ENCODE results near the gene TLE3. TPM values are rescaled to one million over a fixed set of nuclear protein-coding genes. Genes with fewer than 3 reads are reported as not detected.
A peak's percentile ranks its signal among the peaks of the same experiment; 100 is the strongest.

The TLE3 gene
- total RNA-seq, 1 donor from 2014 or later: 109 TPM

- peaks cover 12% of the 10 kb centered on the region for H3K4me1 Mint-ChIP-seq (ENCODE audit: unreplicated experiment)
- TF ChIP-seq CTCF (conservative IDR thresholded peaks at IDR 0.05): no peak
- no peak overlapping the region for H3K27ac Mint-ChIP-seq
- peaks cover 51% of the 10 kb centered on the region for H3K27me3 Mint-ChIP-seq
- no peaks in the 10 kb centered on the region for H3K36me3 Mint-ChIP-seq
- no peak for DNase-seq (ENCODE audit: extremely low spot score, unreplicated experiment)
- no peak overlapping the region for H3K4me3 Mint-ChIP-seq
- no peaks in the 10 kb centered on the region for H3K9me3 Mint-ChIP-seq
Measured at GRCh38 chr15:70032509-70032908, 65.2 kb downstream of the TLE3 start.

GRCh38 chr15:70031713-70032112 lies 66.0 kb downstream of the TLE3 start:
- H3K27me3 Mint-ChIP-seq: peaks cover 52% of the 10 kb centered on the region
- DNase-seq (ENCODE audit: extremely low spot score, unreplicated experiment): no peak
- peaks cover 8% of the 10 kb centered on the region for H3K4me1 Mint-ChIP-seq (ENCODE audit: unreplicated experiment)
- no peaks in the 10 kb centered on the region for H3K36me3 Mint-ChIP-seq
- H3K9me3 Mint-ChIP-seq: no peaks in the 10 kb centered on the region
- no peak overlapping the region for H3K27ac Mint-ChIP-seq
- no peak for TF ChIP-seq CTCF (conservative IDR thresholded peaks at IDR 0.05)
- no peak overlapping the region for H3K4me3 Mint-ChIP-seq

DNA sequence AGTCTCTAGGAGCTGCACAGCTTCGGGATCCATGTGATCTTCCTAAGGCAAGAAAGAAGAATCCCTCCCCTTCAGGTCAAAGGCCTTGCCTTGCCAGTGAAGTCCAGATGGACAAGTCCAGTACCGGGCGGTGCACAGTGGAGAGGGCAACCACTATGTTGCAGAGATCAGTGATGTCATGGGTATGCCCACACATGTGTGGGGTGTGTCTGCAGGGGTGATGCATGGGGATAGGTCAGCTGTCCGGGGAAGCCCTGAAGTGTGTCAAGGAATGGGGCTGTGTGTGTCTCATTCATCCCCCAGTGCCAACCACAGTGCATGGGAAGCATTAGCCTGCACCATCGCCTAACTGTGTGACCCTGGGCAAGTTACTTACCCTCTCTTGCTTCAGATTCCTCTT lies 66.5 kb downstream of the TLE3 start:
- H3K9me3 Mint-ChIP-seq: no peaks in the 10 kb centered on the region
- H3K27ac Mint-ChIP-seq: no peak overlapping the region
- H3K27me3 Mint-ChIP-seq: peaks cover 50% of the 10 kb centered on the region

GRCh38 chr15:70030851-70031250 lies 66.9 kb downstream of the TLE3 start:
- H3K27me3 Mint-ChIP-seq: peaks cover 47% of the 10 kb centered on the region
- H3K36me3 Mint-ChIP-seq: no peaks in the 10 kb centered on the region
- no peak for DNase-seq (ENCODE audit: extremely low spot score, unreplicated experiment)
- no peak overlapping the region for H3K4me3 Mint-ChIP-seq
- no peak for TF ChIP-seq CTCF (conservative IDR thresholded peaks at IDR 0.05)
- H3K27ac Mint-ChIP-seq: no peak overlapping the region
- peaks cover 7% of the 10 kb centered on the region for H3K4me1 Mint-ChIP-seq (ENCODE audit: unreplicated experiment)
- H3K9me3 Mint-ChIP-seq: no peaks in the 10 kb centered on the region

More for the DNA sequence above, 66.5 kb downstream of the TLE3 start:
- Mint-ChIP-seq H3K36me3 (no peaks in the 10 kb centered on the region), H3K4me1 (ENCODE audit: unreplicated experiment) (peaks cover 7% of the 10 kb centered on the region), H3K4me3 (peak overlapping the region; percentile 52)
- DNase-seq (ENCODE audit: extremely low spot score, unreplicated experiment): no peak
- TF ChIP-seq CTCF (conservative IDR thresholded peaks at IDR 0.05): no peak

DNA sequence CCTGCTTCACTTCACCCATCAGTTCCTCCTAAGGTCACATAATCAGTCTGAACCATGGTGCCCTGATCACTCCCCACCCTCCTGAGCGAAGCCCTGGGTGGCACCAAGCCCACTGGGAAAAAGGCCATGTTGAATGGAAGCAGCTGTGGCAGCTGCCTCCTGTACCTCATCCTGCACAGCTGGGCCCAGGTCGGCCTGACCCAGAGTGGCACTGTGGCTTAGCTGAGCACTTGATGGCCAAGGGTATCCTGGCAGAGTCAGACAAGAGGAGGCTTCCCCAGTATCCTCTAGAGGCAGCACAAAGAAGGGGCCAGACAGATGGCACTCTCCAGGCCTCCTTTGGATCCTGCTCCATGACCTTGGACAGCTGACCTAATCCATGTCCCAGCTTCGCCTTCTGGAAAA lies 68.4 kb downstream of the TLE3 start:
- H3K4me3 Mint-ChIP-seq: no peak overlapping the region
- H3K36me3 Mint-ChIP-seq: no peaks in the 10 kb centered on the region
- no peak for TF ChIP-seq CTCF (conservative IDR thresholded peaks at IDR 0.05)
- no peak overlapping the region for H3K27ac Mint-ChIP-seq
- DNase-seq (ENCODE audit: extremely low spot score, unreplicated experiment): no peak
- no peaks in the 10 kb centered on the region for H3K9me3 Mint-ChIP-seq
- peaks cover 51% of the 10 kb centered on the region for H3K27me3 Mint-ChIP-seq
- peaks cover 7% of the 10 kb centered on the region for H3K4me1 Mint-ChIP-seq (ENCODE audit: unreplicated experiment)

DNA sequence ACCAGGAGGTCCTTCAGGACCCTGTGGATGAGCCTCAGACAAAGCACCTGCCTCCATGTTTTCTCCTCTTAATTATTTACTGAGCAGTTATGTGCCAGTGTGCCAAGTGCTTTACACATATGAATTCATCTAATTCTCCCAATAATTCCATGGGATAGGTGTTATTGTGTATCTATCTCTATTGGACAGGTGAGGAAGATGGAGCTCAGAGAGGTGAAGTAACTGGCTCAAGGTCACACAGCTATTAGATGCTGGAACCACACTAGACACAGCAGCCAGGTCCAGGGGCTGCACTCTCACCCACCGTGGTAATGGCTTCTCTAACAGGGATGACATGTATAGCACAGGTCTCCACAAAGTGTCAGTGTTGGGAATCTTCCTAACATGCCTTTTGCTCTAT lies 70.2 kb downstream of the TLE3 start:
- no peak for DNase-seq (ENCODE audit: extremely low spot score, unreplicated experiment)
- Mint-ChIP-seq H3K9me3 (peaks cover 8% of the 10 kb centered on the region), H3K4me1 (ENCODE audit: unreplicated experiment) (peaks cover 18% of the 10 kb centered on the region), H3K27me3 (peaks cover 50% of the 10 kb centered on the region), H3K36me3 (no peaks in the 10 kb centered on the region), H3K27ac (no peak overlapping the region), H3K4me3 (no peak overlapping the region)
- no peak for TF ChIP-seq CTCF (conservative IDR thresholded peaks at IDR 0.05)
